ENCODE data around the gene INHBE.

INHBE gene

DNA sequence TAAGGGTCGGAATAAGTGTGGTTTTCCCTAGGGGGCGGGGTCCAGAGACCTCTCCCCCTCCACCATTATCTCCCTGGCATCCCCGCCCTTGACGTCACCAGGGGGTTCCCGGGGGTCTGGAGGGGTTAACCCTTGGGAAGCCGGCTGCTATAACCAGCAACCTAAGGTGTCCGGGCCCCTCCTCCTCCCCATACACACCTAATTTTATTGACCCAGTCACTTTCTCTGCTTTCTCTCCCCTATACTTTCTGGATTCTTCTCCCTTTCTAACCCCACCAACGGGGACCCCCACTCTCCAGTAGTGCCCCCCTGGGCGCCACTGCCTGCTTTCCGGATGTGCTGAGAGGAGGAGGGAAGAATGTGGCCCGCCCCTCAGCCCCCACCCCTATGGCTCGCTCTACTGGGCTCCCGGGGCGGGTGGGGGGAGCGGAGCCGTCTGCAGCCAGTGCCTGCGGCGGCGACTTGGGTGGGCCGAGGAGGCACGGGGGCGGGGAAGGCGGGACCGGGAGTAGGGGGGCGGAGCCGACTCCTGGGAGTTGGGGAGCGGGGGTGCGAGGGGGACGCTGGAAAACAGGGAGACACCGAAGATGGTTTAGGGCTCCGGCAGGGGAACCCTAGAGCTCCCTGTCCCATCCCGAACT lies 6.3 kb downstream of the INHBE start:
- DNase-seq (ENCODE audit: low read depth in 3 of 3) = no peak

DNA sequence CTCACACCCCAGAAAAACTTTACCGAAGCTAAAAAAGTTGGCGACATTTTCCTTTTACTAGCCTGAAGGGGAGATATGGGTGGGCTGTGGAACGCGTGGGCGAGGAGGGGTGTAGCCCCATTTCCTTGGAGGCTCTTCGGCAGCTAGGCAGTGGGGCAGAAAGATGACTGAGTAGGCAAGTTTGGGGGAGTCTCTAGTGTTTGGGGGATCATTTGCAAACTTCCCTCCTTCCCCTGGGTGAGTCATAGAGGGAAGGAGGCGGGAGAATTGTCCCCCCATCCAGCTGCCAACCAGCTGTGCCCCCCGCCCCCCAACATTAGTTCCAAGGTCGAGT lies 6.8 kb downstream of the INHBE start:
- no peak for DNase-seq (ENCODE audit: low read depth in 3 of 3)

DNA sequence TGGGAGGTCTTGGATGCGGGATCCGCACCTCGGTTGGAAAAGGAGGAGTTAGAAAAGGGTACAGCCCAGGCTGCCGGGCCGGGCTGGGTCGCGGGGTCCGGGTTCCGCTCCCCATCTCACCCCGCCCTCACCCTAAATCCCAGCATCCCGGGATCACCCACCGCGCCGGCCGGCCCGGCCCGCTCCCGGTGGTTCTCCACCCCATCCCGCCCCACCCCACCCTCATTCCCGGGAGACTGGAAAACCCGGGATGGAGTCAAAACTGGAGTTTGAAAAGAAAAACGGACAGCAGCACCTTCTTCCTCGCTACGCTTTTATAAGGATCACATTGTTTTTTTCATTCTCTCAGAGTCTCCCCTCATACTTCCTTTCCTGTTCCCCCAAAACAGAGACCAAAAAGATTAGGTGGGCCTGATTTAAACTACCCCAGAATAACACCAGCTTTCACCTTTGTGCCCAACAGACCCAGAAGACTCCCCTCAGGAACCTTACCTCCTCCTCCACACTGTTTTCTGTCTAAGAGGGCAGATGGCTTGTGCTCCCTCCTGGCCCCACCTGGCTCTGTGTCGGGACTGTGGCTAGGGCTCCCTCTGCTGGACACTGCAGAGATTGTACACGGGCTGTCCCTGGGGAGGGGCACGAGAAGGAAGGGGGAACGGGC lies 7.3 kb downstream of the INHBE start:
- peak; percentile 75 to 84 (median 80) for DNase-seq (ENCODE audit: low read depth in 3 of 3)

DNA sequence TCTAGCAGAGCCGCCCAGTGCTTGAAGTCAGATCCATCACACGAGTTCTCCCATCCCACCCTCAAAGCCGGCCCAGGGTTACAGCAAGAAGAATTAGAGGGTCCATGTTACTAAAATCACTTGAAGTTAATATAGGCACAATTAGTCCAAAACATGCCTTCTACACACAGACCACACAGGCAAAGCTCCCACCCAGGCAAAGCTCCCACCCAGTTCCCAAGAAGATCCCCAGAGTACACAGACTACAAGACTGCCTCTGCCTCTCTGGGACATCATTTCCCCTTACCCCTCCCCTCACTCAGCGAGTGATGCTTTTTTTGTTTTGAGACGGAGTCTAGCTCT lies 7.8 kb downstream of the INHBE start:
- DNase-seq (ENCODE audit: low read depth in 3 of 3) = no peak

DNA sequence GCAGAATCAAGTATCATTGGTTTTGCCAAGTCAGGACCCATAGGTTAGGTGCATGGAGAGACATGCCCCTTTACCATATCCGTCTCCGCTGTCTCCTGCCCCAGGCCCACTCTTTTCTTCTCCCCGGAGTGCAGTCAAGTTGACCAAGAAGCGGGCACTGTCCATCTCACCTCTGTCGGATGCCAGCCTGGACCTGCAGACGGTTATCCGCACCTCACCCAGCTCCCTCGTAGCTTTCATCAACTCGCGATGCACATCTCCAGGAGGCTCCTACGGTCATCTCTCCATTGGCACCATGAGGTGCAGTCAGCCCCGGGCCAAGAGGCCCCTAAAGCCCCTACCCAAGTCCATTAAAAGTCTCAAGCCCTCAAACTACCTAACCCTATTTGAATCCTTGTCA lies 9.5 kb downstream of the INHBE start:
- no peak for DNase-seq (ENCODE audit: low read depth in 3 of 3)

DNA sequence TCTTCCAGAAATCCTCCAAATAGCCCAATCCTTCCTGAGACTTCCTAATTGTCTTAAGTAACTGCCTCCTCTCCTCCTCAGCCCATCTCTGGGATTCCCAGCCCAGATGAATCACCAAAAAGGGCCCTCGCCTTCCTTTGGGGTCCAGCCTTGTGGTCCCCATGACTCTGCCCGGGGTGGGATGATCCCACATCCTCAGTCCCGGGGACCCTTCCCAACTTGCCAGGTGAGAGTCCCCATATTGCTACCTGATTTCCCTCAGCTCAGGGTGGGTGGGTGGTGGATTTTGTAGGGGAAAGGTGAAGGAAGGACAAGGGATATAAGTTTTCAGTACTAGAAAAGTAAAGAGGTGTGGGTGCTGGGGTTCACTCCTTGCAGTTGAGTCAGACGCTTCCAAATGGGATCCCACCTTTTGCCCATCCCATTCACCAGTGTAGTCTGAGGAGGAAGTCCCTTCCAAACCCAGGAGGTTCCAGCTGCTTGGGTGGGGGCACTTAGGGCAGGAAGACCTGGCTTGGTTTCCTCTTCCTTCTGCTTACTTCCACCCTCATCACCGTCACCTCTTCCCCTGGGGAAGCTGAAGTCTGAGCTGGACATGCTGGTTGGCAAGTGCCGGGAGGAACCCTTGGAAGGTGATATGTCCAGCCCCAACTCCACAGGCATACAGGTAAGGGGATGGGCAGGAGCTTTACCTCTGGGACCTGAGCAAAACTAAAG lies 10.1 kb downstream of the INHBE start:
- no peak for DNase-seq (ENCODE audit: low read depth in 3 of 3)

DNA sequence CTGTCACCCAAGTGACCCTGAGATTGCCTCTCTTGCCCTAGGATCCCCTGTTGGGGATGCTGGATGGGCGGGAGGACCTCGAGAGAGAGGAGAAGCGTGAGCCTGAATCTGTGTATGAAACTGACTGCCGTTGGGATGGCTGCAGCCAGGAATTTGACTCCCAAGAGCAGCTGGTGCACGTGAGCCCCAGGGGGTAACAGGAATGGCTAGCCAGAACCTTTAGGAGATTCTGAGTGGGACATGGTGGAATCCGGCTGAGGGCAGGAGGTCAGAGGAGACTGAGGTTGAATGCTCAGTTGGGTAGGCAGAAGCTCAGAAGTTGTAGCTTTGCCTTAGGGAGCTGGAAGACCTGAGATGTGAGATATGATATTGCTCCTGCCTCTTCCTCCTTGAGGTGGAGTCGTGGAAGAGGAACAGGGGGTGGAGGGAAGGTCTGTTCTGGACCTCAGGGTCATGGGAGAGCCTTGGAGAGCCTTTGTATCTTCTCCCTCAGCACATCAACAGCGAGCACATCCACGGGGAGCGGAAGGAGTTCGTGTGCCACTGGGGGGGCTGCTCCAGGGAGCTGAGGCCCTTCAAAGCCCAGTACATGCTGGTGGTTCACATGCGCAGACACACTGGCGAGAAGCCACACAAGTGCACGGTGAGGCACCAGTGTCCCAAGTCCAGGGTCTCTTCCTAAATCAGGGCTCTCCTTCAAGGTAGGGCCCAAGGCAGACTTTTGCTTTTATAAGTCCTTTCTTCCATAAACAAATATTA lies 10.8 kb downstream of the INHBE start:
- no peak for DNase-seq (ENCODE audit: low read depth in 3 of 3)

DNA sequence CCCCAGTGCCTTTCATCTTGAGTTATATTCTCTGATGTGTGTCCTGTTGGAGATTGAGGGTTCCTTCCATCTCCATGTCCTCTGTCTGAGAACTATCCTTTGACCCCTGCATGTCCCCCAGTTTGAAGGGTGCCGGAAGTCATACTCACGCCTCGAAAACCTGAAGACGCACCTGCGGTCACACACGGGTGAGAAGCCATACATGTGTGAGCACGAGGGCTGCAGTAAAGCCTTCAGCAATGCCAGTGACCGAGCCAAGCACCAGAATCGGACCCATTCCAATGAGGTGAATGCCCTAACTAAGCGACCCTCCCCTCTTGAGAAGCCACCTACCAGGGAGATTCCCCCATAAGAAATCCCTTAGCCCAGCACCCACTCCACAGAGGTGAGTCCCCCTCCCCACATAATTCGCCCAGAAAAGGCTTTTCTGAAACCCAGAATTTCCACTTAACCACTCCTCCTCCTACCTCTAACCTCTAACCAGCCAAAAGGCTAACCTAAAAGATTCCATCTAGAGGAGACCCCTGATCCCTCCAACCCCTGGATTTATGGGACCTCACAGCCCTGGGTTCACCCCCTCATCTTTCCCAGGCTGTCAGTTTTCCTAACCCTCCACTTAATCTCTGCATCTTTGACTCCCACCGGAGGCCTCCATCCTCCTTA lies 12.2 kb downstream of the INHBE start:
- DNase-seq (ENCODE audit: low read depth in 3 of 3) = no peak

DNA sequence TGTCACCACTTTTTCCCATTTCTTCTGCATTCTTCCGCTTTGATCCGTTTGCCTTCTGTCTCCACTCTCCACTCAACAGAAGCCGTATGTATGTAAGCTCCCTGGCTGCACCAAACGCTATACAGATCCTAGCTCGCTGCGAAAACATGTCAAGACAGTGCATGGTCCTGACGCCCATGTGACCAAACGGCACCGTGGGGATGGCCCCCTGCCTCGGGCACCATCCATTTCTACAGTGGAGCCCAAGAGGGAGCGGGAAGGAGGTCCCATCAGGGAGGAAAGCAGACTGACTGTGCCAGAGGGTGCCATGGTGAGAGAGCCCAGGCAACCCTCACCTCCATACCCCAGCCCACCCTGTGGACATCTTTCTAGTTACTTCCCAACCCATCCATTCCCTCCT lies 12.8 kb downstream of the INHBE start:
- no peak for DNase-seq (ENCODE audit: low read depth in 3 of 3)

DNA sequence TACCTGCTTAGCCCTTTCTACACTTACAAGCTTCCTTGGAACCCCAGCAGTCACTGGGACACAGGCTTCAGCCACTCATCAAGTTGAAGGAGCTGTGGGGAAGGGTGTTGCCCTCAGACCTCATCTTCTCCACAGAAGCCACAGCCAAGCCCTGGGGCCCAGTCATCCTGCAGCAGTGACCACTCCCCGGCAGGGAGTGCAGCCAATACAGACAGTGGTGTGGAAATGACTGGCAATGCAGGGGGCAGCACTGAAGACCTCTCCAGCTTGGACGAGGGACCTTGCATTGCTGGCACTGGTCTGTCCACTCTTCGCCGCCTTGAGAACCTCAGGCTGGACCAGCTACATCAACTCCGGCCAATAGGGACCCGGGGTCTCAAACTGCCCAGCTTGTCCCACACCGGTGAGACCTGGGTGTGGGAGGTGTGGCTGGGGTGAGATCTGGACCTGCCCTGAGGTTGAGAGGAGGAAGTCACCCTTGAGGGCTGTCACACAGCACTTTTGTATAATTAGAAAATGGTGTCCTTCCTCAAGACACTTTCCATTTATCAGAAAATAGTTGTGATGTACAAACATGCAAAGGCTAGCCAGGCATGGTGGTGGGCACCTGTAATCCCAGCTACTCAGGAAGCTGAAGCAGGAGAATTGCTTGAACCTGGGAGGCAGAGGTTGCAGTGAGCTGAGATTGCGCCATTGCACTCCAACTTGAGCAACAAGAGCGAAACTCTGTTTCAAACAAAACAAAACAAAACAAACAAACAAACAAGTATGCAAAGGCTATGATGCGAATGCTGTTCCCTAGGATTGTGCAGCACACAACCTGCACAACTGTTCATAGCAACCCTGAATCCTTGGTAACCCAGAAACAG lies 14.4 kb downstream of the INHBE start:
- no peak for DNase-seq (ENCODE audit: low read depth in 3 of 3)

DNA sequence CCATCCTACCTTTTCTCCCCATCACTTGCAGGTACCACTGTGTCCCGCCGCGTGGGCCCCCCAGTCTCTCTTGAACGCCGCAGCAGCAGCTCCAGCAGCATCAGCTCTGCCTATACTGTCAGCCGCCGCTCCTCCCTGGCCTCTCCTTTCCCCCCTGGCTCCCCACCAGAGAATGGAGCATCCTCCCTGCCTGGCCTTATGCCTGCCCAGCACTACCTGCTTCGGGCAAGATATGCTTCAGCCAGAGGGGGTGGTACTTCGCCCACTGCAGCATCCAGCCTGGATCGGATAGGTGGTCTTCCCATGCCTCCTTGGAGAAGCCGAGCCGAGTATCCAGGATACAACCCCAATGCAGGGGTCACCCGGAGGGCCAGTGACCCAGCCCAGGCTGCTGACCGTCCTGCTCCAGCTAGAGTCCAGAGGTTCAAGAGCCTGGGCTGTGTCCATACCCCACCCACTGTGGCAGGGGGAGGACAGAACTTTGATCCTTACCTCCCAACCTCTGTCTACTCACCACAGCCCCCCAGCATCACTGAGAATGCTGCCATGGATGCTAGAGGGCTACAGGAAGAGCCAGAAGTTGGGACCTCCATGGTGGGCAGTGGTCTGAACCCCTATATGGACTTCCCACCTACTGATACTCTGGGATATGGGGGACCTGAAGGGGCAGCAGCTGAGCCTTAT lies 15.3 kb downstream of the INHBE start:
- DNase-seq (ENCODE audit: low read depth in 3 of 3) = no peak

DNA sequence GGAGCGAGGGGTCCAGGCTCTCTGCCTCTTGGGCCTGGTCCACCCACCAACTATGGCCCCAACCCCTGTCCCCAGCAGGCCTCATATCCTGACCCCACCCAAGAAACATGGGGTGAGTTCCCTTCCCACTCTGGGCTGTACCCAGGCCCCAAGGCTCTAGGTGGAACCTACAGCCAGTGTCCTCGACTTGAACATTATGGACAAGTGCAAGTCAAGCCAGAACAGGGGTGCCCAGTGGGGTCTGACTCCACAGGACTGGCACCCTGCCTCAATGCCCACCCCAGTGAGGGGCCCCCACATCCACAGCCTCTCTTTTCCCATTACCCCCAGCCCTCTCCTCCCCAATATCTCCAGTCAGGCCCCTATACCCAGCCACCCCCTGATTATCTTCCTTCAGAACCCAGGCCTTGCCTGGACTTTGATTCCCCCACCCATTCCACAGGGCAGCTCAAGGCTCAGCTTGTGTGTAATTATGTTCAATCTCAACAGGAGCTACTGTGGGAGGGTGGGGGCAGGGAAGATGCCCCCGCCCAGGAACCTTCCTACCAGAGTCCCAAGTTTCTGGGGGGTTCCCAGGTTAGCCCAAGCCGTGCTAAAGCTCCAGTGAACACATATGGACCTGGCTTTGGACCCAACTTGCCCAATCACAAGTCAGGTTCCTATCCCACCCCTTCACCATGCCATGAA lies 16.0 kb downstream of the INHBE start:
- DNase-seq (ENCODE audit: low read depth in 3 of 3) = no peak

DNA sequence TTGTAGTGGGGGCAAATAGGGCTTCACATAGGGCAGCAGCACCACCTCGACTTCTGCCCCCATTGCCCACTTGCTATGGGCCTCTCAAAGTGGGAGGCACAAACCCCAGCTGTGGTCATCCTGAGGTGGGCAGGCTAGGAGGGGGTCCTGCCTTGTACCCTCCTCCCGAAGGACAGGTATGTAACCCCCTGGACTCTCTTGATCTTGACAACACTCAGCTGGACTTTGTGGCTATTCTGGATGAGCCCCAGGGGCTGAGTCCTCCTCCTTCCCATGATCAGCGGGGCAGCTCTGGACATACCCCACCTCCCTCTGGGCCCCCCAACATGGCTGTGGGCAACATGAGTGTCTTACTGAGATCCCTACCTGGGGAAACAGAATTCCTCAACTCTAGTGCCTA lies 16.6 kb downstream of the INHBE start:
- DNase-seq (ENCODE audit: low read depth in 3 of 3) = no peak

DNA sequence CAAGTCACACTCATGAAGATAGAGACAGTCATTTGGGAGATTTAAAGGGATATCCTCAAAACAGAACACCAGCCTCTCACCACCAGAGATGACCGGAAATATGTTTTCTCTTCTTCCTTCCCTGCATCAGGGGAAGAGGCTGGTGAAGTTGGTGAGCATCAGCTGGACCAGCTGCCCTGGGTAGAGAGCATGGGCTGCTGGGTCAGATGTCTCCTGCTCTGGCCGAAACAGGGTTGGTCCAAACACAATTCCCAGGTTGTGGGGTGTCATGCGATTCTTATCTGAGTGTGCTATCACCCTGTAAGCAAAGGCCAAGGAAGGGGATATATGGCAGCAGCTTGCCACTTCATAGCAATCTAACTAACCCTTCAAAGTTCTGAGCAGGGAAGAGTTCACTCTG lies 17.3 kb downstream of the INHBE start:
- DNase-seq (ENCODE audit: low read depth in 3 of 3) = no peak

DNA sequence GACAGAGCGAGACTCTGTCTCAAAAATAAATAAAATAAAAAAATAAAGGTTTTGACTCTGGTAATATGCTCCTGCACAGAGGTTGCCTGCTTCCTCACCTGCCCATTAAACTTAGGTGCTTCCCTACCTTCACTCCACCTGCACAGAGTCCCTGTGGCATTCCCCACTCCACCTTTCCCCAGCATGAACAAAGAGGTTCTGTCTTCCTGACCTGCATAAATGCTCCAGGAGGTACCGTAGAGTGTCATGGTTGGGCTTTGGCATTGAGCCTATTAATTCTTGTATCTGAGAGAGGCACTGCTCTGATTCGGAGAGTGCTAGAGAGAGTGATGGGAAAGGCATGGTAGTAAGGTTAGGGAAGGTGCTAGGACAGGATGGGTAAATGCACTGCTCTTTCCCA lies 18.3 kb downstream of the INHBE start:
- DNase-seq (ENCODE audit: low read depth in 3 of 3) = no peak

DNA sequence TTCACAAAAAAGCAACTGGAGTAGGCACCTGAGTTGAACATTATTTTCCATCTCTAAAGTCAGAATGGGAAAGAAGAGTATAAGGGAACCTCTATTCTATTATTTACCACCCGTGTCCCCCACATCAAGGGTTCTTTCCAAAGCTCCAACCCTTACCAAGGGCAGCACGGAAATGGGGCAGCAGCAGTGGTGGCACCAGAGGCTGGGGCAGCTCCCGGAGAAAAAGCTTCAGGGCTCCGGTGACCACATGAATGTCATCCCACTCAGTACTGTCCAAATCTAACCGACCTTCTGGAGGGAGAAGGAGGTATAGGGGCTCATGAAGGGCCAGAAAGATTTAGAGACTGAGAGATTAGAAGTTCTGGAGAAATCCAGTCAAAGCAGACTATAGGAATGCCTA lies 18.8 kb downstream of the INHBE start:
- DNase-seq (ENCODE audit: low read depth in 3 of 3) = no peak

DNA sequence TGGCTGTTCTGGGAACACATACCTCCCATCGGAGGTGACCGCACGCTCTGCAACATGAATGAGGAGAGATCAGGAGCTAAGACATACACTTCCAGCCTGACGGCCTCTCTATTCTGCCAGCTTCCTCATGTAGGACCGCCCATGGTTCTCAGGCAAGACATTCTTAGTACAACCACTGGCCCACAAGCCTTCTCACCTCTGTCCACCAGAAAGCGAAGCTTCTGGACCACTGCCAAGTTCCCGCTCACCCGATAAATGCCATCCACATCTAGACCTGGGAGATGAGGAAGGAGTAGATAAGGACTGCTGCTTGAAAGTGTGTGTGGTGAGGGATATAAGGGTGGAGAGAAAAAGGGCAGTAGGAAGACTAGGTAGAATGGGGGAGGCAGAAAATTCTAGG lies 19.3 kb downstream of the INHBE start:
- no peak for DNase-seq (ENCODE audit: low read depth in 3 of 3)

DNA sequence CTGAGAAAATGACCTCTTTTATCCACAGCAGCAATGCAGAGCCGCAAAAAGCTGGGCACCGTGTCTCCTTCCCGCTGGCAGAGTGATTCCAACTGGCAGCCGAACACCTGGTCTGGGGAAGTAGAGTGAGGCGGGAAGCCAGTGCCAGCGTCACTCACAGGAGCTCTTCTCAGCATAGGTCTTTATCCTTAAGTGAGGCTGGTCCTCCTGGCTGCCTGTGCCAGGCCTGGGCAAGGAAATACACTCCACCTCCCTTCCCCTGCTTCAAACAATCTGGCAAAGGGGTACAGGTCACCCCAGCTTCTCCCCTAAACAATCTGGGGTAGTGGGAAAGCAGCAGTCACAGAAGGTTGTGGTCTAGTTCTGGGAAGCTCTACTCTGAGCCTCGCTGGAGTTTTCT lies 19.8 kb downstream of the INHBE start:
- DNase-seq (ENCODE audit: low read depth in 3 of 3) = no peak

DNA sequence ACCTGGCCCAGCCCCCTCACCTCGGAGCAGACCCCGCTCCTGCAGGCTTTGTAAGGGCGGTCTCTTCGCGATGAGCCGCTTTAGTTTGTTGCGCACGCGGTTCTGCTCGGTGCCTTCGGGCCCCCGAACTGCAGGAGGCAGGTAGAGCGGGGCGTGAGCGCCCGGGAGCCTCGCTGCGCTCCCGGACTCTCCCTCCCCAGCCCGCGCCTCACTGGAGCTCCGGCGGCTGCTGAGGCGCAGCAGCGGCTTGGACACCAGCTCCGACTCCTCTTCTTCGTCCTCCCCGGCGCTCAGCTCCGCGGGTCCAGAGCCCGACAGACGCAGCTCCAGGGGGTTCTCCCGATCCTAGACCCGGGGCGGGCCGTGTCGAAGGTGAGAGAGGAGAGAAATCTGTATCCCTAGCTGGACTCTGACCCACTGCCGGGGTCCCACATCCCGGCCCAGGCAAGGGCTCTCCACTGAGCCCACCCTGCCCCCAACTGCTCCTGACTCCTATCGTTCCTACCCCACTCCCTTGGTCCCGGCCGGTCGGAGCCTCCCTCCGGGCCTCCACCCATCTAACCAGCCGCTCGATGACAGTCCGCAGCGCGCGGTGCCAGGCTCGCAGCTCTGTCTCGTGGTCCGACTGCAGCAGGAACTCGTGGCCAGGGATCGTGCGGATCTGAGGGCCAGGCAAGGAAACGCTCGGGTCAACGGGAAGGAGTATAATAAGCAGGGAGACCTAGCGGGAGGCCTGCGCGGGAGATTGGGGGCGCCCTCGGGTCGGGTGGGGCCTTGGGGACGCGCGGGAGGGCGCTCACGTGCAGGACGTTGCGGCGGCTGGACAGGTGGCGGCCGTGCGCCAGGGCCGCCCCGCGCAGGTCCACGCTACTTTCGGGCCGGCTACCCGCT lies 20.4 kb downstream of the INHBE start:
- DNase-seq (ENCODE audit: low read depth in 3 of 3) = no peak

Data from stimulated activated CD4-positive, alpha-beta T cell treated with anti-CD3 and anti-CD28 coated beads, TNF-alpha, amount 100 ng/mL, for 4 hours (primary cell).